ENCODE measurements around the gene HCFC1R1. TPM values are rescaled to one million over a fixed set of nuclear protein-coding genes. Genes with fewer than 3 reads are reported as not detected.
"Not testable (repeated sequence)": the region's sequence is repeated elsewhere in the genome, so short reads cannot be mapped to it uniquely, and the experiment has no call there.

Gene HCFC1R1
- total RNA-seq, 1 donor from 2014 or later: 43.2 TPM

- Histone ChIP-seq H3K4me1 (peaks cover 30% of the 10 kb centered on the region), H3K27ac (no peak overlapping the region), H3K36me3 (no peaks in the 10 kb centered on the region), H3K9me3 (no peaks in the 10 kb centered on the region), H3K27me3 (ENCODE audit: low read depth) (no peaks in the 10 kb centered on the region), H3K4me3 (peak overlapping the region; percentile 91)
- no peak for ATAC-seq
- intact Hi-C loops (cut with DNase I): no loop called here
- no peak for DNase-seq
- TF ChIP-seq CTCF (IDR thresholded peaks at IDR 0.05): no peak
These were observed 33.7 kb upstream of the HCFC1R1 start for GRCh38 chr16:3057181-3058138.

GRCh38 chr16:3056336-3057180, 32.8 kb upstream of the HCFC1R1 start:
- Histone ChIP-seq H3K27me3 (ENCODE audit: low read depth) (no peaks in the 10 kb centered on the region), H3K36me3 (no peaks in the 10 kb centered on the region), H3K9me3 (no peaks in the 10 kb centered on the region), H3K27ac (no peak overlapping the region), H3K4me1 (peaks cover 21% of the 10 kb centered on the region), H3K4me3 (no peak overlapping the region)
- ATAC-seq: no peak
- intact Hi-C loops (cut with DNase I): no loop called here
- no peak for TF ChIP-seq CTCF (IDR thresholded peaks at IDR 0.05)
- DNase-seq: no peak

- DNase-seq; H3K9me3 ChIP-seq; intact Hi-C loops (cut with DNase I); H3K36me3 ChIP-seq; H3K27me3 ChIP-seq (ENCODE audit: low read depth); ATAC-seq; H3K4me3 ChIP-seq; H3K27ac ChIP-seq: not testable (repeated sequence)
- peaks cover 20% of the 10 kb centered on the region for H3K4me1 ChIP-seq
These were observed 32.0 kb upstream of the HCFC1R1 start for GRCh38 chr16:3055734-3056115.

- Histone ChIP-seq H3K27me3 (ENCODE audit: low read depth) (peaks cover under 1% of the 10 kb centered on the region), H3K36me3 (no peaks in the 10 kb centered on the region), H3K4me1 (peaks cover 18% of the 10 kb centered on the region), H3K4me3 (no peak overlapping the region), H3K9me3 (no peaks in the 10 kb centered on the region), H3K27ac (no peak overlapping the region)
- TF ChIP-seq CTCF (IDR thresholded peaks at IDR 0.05): no peak
- intact Hi-C loops (cut with DNase I): no loop called here
- DNase-seq (no peak), ATAC-seq (no peak)
These were observed 31.4 kb upstream of the HCFC1R1 start for GRCh38 chr16:3054965-3055733.

- H3K4me3 ChIP-seq; H3K36me3 ChIP-seq; H3K4me1 ChIP-seq; H3K27ac ChIP-seq; DNase-seq; H3K9me3 ChIP-seq; ATAC-seq; intact Hi-C loops (cut with DNase I): not testable (repeated sequence)
- H3K27me3 ChIP-seq (ENCODE audit: low read depth): peaks cover 16% of the 10 kb centered on the region
These were observed 29.6 kb upstream of the HCFC1R1 start for GRCh38 chr16:3053330-3053710.

- peak; percentile 10 to 19 for ATAC-seq
- H3K9me3 ChIP-seq; H3K36me3 ChIP-seq; H3K27ac ChIP-seq; intact Hi-C loops (cut with DNase I); DNase-seq; H3K4me3 ChIP-seq; H3K4me1 ChIP-seq: not testable (repeated sequence)
- H3K27me3 ChIP-seq (ENCODE audit: low read depth): peaks cover 22% of the 10 kb centered on the region
These were observed 29.0 kb upstream of the HCFC1R1 start for GRCh38 chr16:3052571-3053329.

Data from lower lobe of right lung (tissue), 2 donors.